HEK293 (cell line): Measurements from ENCODE around the gene SULT1C3.

Experiments
- CTCF ChIA-PET: fragments of 350-600 bp; formaldehyde crosslinking; extraction: SDS; loops from one replicate; lab custom pipeline; 2021; ENCODE audit warnings: antibody characterized with exemption; lab: Yijun Ruan, JAX
- POLR2A ChIA-PET: fragments of 300-600 bp; formaldehyde crosslinking; extraction: SDS; loops from one replicate; lab custom pipeline; 2020; ENCODE audit warnings: antibody characterized with exemption, inconsistent platforms; lab: Yijun Ruan, JAX
- H3K27ac ChIP-seq: fragments of 200-500 bp; sonication (Bioruptor generic); 2 replicates; pipeline ENCODE4 v1.5.1; 2014; ENCODE audit warnings: low read depth, low read length, control low read depth, inconsistent platforms; ENCODE audit errors: extremely low read depth
- H3K36me3 ChIP-seq, 2 experiments: fragments of 200-500 bp in 1 of 2; sonication (Bioruptor generic) in 1 of 2; 1 replicate in 1 of 2; 2 replicates in 1 of 2; pipeline ENCODE4 v1.5.1; 2014 to 2017; ENCODE audit warnings: inconsistent platforms in 2 of 2, low read length in 2 of 2; ENCODE audit not compliant: control insufficient read depth in 2 of 2, insufficient read depth in 1 of 2
- H3K4me1 ChIP-seq: fragments of 200-500 bp; sonication (Bioruptor generic); 2 replicates; pipeline ENCODE4 v1.5.1; 2014; ENCODE audit warnings: mild to moderate bottlenecking, low read length, inconsistent platforms; ENCODE audit not compliant: control insufficient read depth, insufficient read depth
- H3K4me3 ChIP-seq: 2 replicates; pipeline ENCODE4 v1.5.1; 2011; ENCODE audit warnings: low read depth, mild to moderate bottlenecking, control low read depth, low read length, moderate library complexity
- H3K9me3 ChIP-seq: fragments of 200-500 bp; sonication (Bioruptor generic); 2 replicates; pipeline ENCODE4 v1.5.1; 2014; ENCODE audit warnings: low read depth, low read length, inconsistent platforms; ENCODE audit not compliant: control insufficient read depth, insufficient read depth
- EGR2 ChIP-seq: fragments of 450-650 bp; formaldehyde crosslinking; IDR thresholded peaks from 2 replicates; pipeline ENCODE4 v1.5.1; 2016; ENCODE audit warnings: low read depth, missing biosample characterization, missing genetic modification characterization
- GLI2 ChIP-seq: fragments of 450-650 bp; formaldehyde crosslinking; IDR thresholded peaks from 2 replicates; pipeline ENCODE4; 2017; ENCODE audit warnings: missing biosample characterization, missing genetic modification characterization, low read depth, borderline replicate concordance
- HIC1 ChIP-seq: fragments of 450-650 bp; formaldehyde crosslinking; IDR thresholded peaks from 2 replicates; pipeline ENCODE4 v1.5.1; 2016; ENCODE audit warnings: missing biosample characterization, missing genetic modification characterization
- HOXA7 ChIP-seq: sonication (generic); formaldehyde crosslinking; IDR thresholded peaks from 2 replicates; pipeline ENCODE4 v1.8.1; 2022; ENCODE audit warnings: missing genetic modification reagents, borderline replicate concordance
- HOXC10 ChIP-seq: sonication (generic); formaldehyde crosslinking; IDR thresholded peaks from 2 replicates; pipeline ENCODE4 v1.8.1; 2023; ENCODE audit warnings: mild to moderate bottlenecking, missing genetic modification reagents
- KLF1 ChIP-seq: fragments of 450-650 bp; formaldehyde crosslinking; IDR thresholded peaks from 2 replicates; pipeline ENCODE4 v1.5.1; 2016; ENCODE audit warnings: missing biosample characterization, missing genetic modification characterization
- OVOL3 ChIP-seq: fragments of 450-650 bp; formaldehyde crosslinking; IDR thresholded peaks from 2 replicates; pipeline ENCODE4 v1.5.1; 2016; ENCODE audit warnings: missing biosample characterization, missing genetic modification characterization
- SCRT2 ChIP-seq: fragments of 450-650 bp; formaldehyde crosslinking; IDR thresholded peaks from 2 replicates; pipeline ENCODE4 v1.5.1; 2016; ENCODE audit warnings: missing biosample characterization, missing genetic modification characterization
- WT1 ChIP-seq: fragments of 450-650 bp; formaldehyde crosslinking; IDR thresholded peaks from 2 replicates; pipeline ENCODE4 v1.5.1; 2016; ENCODE audit warnings: missing biosample characterization, missing genetic modification characterization
- ZBTB10 ChIP-seq: fragments of 450-650 bp; formaldehyde crosslinking; IDR thresholded peaks from 2 replicates; pipeline ENCODE4 v1.5.1; 2016; ENCODE audit warnings: missing biosample characterization, missing genetic modification characterization
- ZBTB6 ChIP-seq: fragments of 450-650 bp; formaldehyde crosslinking; IDR thresholded peaks from 2 replicates; pipeline ENCODE4 v1.5.1; 2017; ENCODE audit warnings: missing biosample characterization, missing genetic modification characterization
- ZIC2 ChIP-seq: fragments of 450-650 bp; formaldehyde crosslinking; IDR thresholded peaks from 2 replicates; pipeline ENCODE4 v1.5.1; 2016; ENCODE audit warnings: missing biosample characterization, missing genetic modification characterization
- ZNF174 ChIP-seq: fragments of 450-650 bp; formaldehyde crosslinking; IDR thresholded peaks from 2 replicates; pipeline ENCODE4 v1.5.0; 2017; ENCODE audit warnings: missing biosample characterization, mild to moderate bottlenecking, missing genetic modification characterization
- ZNF266 ChIP-seq: fragments of 450-650 bp; formaldehyde crosslinking; IDR thresholded peaks from 2 replicates; pipeline ENCODE4 v1.5.1; 2016; ENCODE audit warnings: missing biosample characterization, missing genetic modification characterization, low read depth
- ZNF292 ChIP-seq: fragments of 450-650 bp; formaldehyde crosslinking; IDR thresholded peaks from 2 replicates; pipeline ENCODE4 v1.5.1; 2016; ENCODE audit warnings: low read depth, missing biosample characterization, missing genetic modification characterization, borderline replicate concordance
- ZNF423 ChIP-seq: fragments of 450-650 bp; formaldehyde crosslinking; IDR thresholded peaks from 2 replicates; pipeline ENCODE4 v1.5.1; 2016; ENCODE audit warnings: missing biosample characterization, missing genetic modification characterization
- ZNF621 ChIP-seq: fragments of 450-650 bp; formaldehyde crosslinking; IDR thresholded peaks from 2 replicates; pipeline ENCODE4 v1.5.1; 2017; ENCODE audit warnings: missing biosample characterization, missing genetic modification characterization
- ZNF654 ChIP-seq: fragments of 450-650 bp; formaldehyde crosslinking; IDR thresholded peaks from 2 replicates; pipeline ENCODE4 v1.5.1; 2016; ENCODE audit warnings: low read depth, missing biosample characterization, missing genetic modification characterization
- ZNF658 ChIP-seq: fragments of 450-650 bp; formaldehyde crosslinking; IDR thresholded peaks from 2 replicates; pipeline ENCODE4; 2016; ENCODE audit warnings: missing biosample characterization, missing genetic modification characterization
- ZNF660 ChIP-seq: fragments of 450-650 bp; IDR thresholded peaks from 2 replicates; pipeline ENCODE4 v1.5.1; 2018; ENCODE audit warnings: missing biosample characterization, mild to moderate bottlenecking, missing genetic modification characterization
- ZNF701 ChIP-seq: fragments of 450-650 bp; formaldehyde crosslinking; IDR thresholded peaks from 2 replicates; pipeline ENCODE4 v1.5.1; 2016; ENCODE audit warnings: missing biosample characterization, missing genetic modification characterization
- ZNF707 ChIP-seq: fragments of 450-650 bp; formaldehyde crosslinking; IDR thresholded peaks from 2 replicates; pipeline ENCODE4 v1.5.1; 2016; ENCODE audit warnings: missing biosample characterization, missing genetic modification characterization
- ZNF768 ChIP-seq: fragments of 450-650 bp; formaldehyde crosslinking; IDR thresholded peaks from 2 replicates; pipeline ENCODE4 v1.5.1; 2018; ENCODE audit warnings: missing biosample characterization, mild to moderate bottlenecking, missing genetic modification characterization
- TF ChIP-seq, protein P1 (sequence below): IDR thresholded peaks from 2 replicates; pipeline ENCODE4 v1.6.1; 2011; ENCODE audit warnings: mild to moderate bottlenecking, low read depth, low read length, borderline replicate concordance
- TF ChIP-seq, protein P2 (sequence below): fragments of 450-650 bp; formaldehyde crosslinking; IDR thresholded peaks from 2 replicates; pipeline ENCODE4 v1.5.1; 2016; ENCODE audit warnings: missing biosample characterization, missing genetic modification characterization
- TF ChIP-seq, protein P3 (sequence below): fragments of 450-650 bp; formaldehyde crosslinking; IDR thresholded peaks from 2 replicates; pipeline ENCODE4 v1.5.1; 2016; ENCODE audit warnings: missing biosample characterization, missing genetic modification characterization, borderline replicate concordance
- TF ChIP-seq, protein P4 (sequence below): fragments of 450-650 bp; formaldehyde crosslinking; IDR thresholded peaks from 2 replicates; pipeline ENCODE4 v1.5.1; 2016; ENCODE audit warnings: missing biosample characterization, missing genetic modification characterization

Gene SULT1C3

DNA sequence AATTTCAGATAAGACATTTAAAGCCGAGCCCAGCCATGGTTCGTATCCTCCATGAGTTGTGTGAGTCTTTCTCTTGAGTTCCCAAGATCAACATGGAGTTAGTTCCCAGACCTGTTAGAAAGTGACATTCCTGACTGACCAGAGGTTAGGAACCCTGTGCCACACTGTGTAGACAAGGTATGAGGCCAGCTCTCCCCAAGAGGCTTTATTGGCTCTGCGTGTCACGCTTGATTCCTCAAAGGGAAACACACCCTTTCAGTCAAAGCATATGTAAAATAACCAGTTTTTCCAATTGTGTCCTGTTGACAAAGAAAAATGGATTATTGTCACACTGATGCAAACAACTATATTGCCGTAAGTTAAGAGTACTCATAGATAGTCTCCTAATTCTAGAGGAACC, 1.2 kb downstream of the SULT1C3 start:
- no peaks in the 10 kb centered on the region; the same call in 1 of the 2 replicates for H3K9me3 ChIP-seq
- no peak overlapping the region for H3K4me3 ChIP-seq
- no peaks in the 10 kb centered on the region for H3K4me1 ChIP-seq
- no peaks in the 10 kb centered on the region for H3K36me3 ChIP-seq
- ChIA-PET CTCF (interaction anchor here (0.7 kb wide), 1 partner anchor 1669 kb away, joined by 4 read pairs; no protein-coding TSS in a partner anchor), POLR2A (no interaction called here)
- no peak for TF ChIP-seq HOXC10 (CRISPR knock-in tag)
- TF ChIP-seq ZIC2 (tag by site-specific recombination): no peak
- TF ChIP-seq, protein P1, sequence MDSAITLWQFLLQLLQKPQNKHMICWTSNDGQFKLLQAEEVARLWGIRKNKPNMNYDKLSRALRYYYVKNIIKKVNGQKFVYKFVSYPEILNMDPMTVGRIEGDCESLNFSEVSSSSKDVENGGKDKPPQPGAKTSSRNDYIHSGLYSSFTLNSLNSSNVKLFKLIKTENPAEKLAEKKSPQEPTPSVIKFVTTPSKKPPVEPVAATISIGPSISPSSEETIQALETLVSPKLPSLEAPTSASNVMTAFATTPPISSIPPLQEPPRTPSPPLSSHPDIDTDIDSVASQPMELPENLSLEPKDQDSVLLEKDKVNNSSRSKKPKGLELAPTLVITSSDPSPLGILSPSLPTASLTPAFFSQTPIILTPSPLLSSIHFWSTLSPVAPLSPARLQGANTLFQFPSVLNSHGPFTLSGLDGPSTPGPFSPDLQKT: no peak
- TF ChIP-seq ZNF707: no peak
- TF ChIP-seq, protein P2, sequence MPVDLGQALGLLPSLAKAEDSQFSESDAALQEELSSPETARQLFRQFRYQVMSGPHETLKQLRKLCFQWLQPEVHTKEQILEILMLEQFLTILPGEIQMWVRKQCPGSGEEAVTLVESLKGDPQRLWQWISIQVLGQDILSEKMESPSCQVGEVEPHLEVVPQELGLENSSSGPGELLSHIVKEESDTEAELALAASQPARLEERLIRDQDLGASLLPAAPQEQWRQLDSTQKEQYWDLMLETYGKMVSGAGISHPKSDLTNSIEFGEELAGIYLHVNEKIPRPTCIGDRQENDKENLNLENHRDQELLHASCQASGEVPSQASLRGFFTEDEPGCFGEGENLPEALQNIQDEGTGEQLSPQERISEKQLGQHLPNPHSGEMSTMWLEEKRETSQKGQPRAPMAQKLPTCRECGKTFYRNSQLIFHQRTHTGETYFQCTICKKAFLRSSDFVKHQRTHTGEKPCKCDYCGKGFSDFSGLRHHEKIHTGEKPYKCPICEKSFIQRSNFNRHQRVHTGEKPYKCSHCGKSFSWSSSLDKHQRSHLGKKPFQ (tag by site-specific recombination): no peak
- TF ChIP-seq ZBTB6 (tag by site-specific recombination): no peak
- no peak for TF ChIP-seq ZNF174 (tag by site-specific recombination)
- no peak for TF ChIP-seq ZNF768 (tag by site-specific recombination)
- TF ChIP-seq ZNF701 (tag by site-specific recombination): no peak
- no peak for TF ChIP-seq ZNF621 (tag by site-specific recombination)
- no peak for TF ChIP-seq EGR2
- no peak for TF ChIP-seq SCRT2 (tag by site-specific recombination)
- TF ChIP-seq ZBTB10: no peak
- no peak for TF ChIP-seq ZNF423 (tag by site-specific recombination)
- no peak for TF ChIP-seq WT1 (tag by site-specific recombination)
- no peak for TF ChIP-seq ZNF266 (tag by site-specific recombination)
- no peak overlapping the region for H3K27ac ChIP-seq

GRCh38 chr2:108243566-108243965, 3.8 kb downstream of the SULT1C3 start:
- ChIA-PET POLR2A (no interaction called here), CTCF (interaction anchor here (0.6 kb wide), 2 partner anchors 144 to 563 kb away, joined by 3 to 4 read pairs; no protein-coding TSS in a partner anchor)
- Histone ChIP-seq H3K36me3 (no peaks in the 10 kb centered on the region), H3K4me1 (no peaks in the 10 kb centered on the region), H3K27ac (no peak overlapping the region), H3K9me3 (no peaks in the 10 kb centered on the region), H3K4me3 (no peak overlapping the region)
- TF ChIP-seq ZNF660 (tag by site-specific recombination): no peak
- TF ChIP-seq HIC1 (tag by site-specific recombination): no peak
- TF ChIP-seq ZNF658 (tag by site-specific recombination): no peak
- TF ChIP-seq KLF1 (tag by site-specific recombination): no peak
- no peak for TF ChIP-seq ZNF292 (tag by site-specific recombination)
- no peak for TF ChIP-seq HOXA7
- no peak for TF ChIP-seq GLI2
- TF ChIP-seq ZNF654 (tag by site-specific recombination): no peak
- TF ChIP-seq, protein P3, sequence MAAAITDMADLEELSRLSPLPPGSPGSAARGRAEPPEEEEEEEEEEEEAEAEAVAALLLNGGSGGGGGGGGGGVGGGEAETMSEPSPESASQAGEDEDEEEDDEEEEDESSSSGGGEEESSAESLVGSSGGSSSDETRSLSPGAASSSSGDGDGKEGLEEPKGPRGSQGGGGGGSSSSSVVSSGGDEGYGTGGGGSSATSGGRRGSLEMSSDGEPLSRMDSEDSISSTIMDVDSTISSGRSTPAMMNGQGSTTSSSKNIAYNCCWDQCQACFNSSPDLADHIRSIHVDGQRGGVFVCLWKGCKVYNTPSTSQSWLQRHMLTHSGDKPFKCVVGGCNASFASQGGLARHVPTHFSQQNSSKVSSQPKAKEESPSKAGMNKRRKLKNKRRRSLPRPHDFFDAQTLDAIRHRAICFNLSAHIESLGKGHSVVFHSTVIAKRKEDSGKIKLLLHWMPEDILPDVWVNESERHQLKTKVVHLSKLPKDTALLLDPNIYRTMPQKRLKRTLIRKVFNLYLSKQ (tag by site-specific recombination): no peak
- TF ChIP-seq, protein P4, sequence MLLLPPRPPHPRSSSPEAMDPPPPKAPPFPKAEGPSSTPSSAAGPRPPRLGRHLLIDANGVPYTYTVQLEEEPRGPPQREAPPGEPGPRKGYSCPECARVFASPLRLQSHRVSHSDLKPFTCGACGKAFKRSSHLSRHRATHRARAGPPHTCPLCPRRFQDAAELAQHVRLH: no peak
- TF ChIP-seq OVOL3 (tag by site-specific recombination): no peak
